Lower leg skin (tissue), 3 donors: Measurements from ENCODE around the gene GET3.

ENCODE experiments used
- CTCF ChIP-seq, 3 donors: fragments of 450-650 bp; IDR thresholded peaks; one replicate each; pipeline ENCODE4 v1.5.1; 2016; ENCODE audit warnings: antibody characterized with exemption in 3 of 3, mild to moderate bottlenecking in 3 of 3, moderate library complexity in 2 of 3
- POLR2A ChIP-seq, 2 donors: fragments of 450-650 bp; IDR thresholded peaks; one replicate each; pipeline ENCODE4 v1.6.1; 2016 to 2017; ENCODE audit warnings: antibody characterized with exemption in 2 of 2, mild to moderate bottlenecking in 1 of 2, moderate library complexity in 1 of 2

GRCh38 chr19:12730064-12730463, 7.2 kb upstream of the GET3 start:
- no peak for TF ChIP-seq POLR2A (IDR thresholded peaks at IDR 0.05)
- no peak for TF ChIP-seq CTCF (IDR thresholded peaks at IDR 0.05)
